ENCODE measurements around the gene LMBR1. TPM values are rescaled to one million over a fixed set of nuclear protein-coding genes. Genes with fewer than 3 reads are reported as not detected.
A peak's percentile ranks its signal among the peaks of the same experiment; 100 is the strongest.
"Not testable (repeated sequence)": the region's sequence is repeated elsewhere in the genome, so short reads cannot be mapped to it uniquely, and the experiment has no call there.

LMBR1 gene
- polyA plus RNA-seq, 2 donors, result 4.4 to 7.0 TPM

- Histone ChIP-seq H3K36me3 (ENCODE audit: control insufficient read depth in 2 of 2, insufficient read depth in 2 of 2, low read length in 1 of 2) (no peaks in the 10 kb centered on the region), H3K4me1 (ENCODE audit: control insufficient read depth in 2 of 2, insufficient read depth in 2 of 2, low read length in 1 of 2) (no peaks in the 10 kb centered on the region), H3K4me3 (ENCODE audit: low read depth in 1 of 2, low read length in 2 of 2) (no peak overlapping the region), H3K27ac (ENCODE audit: low read depth in 2 of 2, low read length in 1 of 2) (peak overlapping the region in 1 of 2 donors; percentile 22), H3K9me3 (ENCODE audit: control insufficient read depth in 2 of 2, insufficient read depth in 1 of 2, low read depth in 1 of 2, low read length in 1 of 2) (no peaks in the 10 kb centered on the region), H3K27me3 (ENCODE audit: control insufficient read depth in 1 of 2, insufficient read depth in 2 of 2, low read length in 2 of 2) (no peaks in the 10 kb centered on the region)
- 59 to 64% methylated on average over 17 of the region's 17 CpGs for WGBS, 2 donors
Observed at GRCh38 chr7:156927571-156928405, 34.8 kb upstream of the LMBR1 start.

GRCh38 chr7:156925821-156926220, 32.8 kb upstream of the LMBR1 start:
- not testable (repeated sequence) for H3K36me3 ChIP-seq (ENCODE audit: control insufficient read depth in 2 of 2, insufficient read depth in 2 of 2, low read length in 1 of 2); H3K9me3 ChIP-seq (ENCODE audit: control insufficient read depth in 2 of 2, insufficient read depth in 1 of 2, low read depth in 1 of 2, low read length in 1 of 2); H3K4me3 ChIP-seq (ENCODE audit: low read depth in 1 of 2, low read length in 2 of 2); H3K27me3 ChIP-seq (ENCODE audit: control insufficient read depth in 1 of 2, insufficient read depth in 2 of 2, low read length in 2 of 2); H3K27ac ChIP-seq (ENCODE audit: low read depth in 2 of 2, low read length in 1 of 2); H3K4me1 ChIP-seq (ENCODE audit: control insufficient read depth in 2 of 2, insufficient read depth in 2 of 2, low read length in 1 of 2)
- WGBS, 2 donors, result 90 to 94% methylated on average over 12 of the region's 12 CpGs

GRCh38 chr7:156922304-156922703, 29.3 kb upstream of the LMBR1 start:
- not testable (repeated sequence) for H3K9me3 ChIP-seq (ENCODE audit: control insufficient read depth in 2 of 2, insufficient read depth in 1 of 2, low read depth in 1 of 2, low read length in 1 of 2); H3K4me3 ChIP-seq (ENCODE audit: low read depth in 1 of 2, low read length in 2 of 2); H3K27me3 ChIP-seq (ENCODE audit: control insufficient read depth in 1 of 2, insufficient read depth in 2 of 2, low read length in 2 of 2); H3K4me1 ChIP-seq (ENCODE audit: control insufficient read depth in 2 of 2, insufficient read depth in 2 of 2, low read length in 1 of 2); H3K36me3 ChIP-seq (ENCODE audit: control insufficient read depth in 2 of 2, insufficient read depth in 2 of 2, low read length in 1 of 2); H3K27ac ChIP-seq (ENCODE audit: low read depth in 2 of 2, low read length in 1 of 2)
- 80 to 84% methylated on average over 6 of the region's 6 CpGs for WGBS, 2 donors

GRCh38 chr7:156920487-156921373, 27.7 kb upstream of the LMBR1 start:
- not testable (repeated sequence) for H3K4me1 ChIP-seq (ENCODE audit: control insufficient read depth in 2 of 2, insufficient read depth in 2 of 2, low read length in 1 of 2); H3K27ac ChIP-seq (ENCODE audit: low read depth in 2 of 2, low read length in 1 of 2); H3K36me3 ChIP-seq (ENCODE audit: control insufficient read depth in 2 of 2, insufficient read depth in 2 of 2, low read length in 1 of 2); H3K9me3 ChIP-seq (ENCODE audit: control insufficient read depth in 2 of 2, insufficient read depth in 1 of 2, low read depth in 1 of 2, low read length in 1 of 2); H3K4me3 ChIP-seq (ENCODE audit: low read depth in 1 of 2, low read length in 2 of 2); H3K27me3 ChIP-seq (ENCODE audit: control insufficient read depth in 1 of 2, insufficient read depth in 2 of 2, low read length in 2 of 2)
- WGBS, 2 donors, result 85 to 86% methylated on average over 24 of the region's 24 CpGs

DNA sequence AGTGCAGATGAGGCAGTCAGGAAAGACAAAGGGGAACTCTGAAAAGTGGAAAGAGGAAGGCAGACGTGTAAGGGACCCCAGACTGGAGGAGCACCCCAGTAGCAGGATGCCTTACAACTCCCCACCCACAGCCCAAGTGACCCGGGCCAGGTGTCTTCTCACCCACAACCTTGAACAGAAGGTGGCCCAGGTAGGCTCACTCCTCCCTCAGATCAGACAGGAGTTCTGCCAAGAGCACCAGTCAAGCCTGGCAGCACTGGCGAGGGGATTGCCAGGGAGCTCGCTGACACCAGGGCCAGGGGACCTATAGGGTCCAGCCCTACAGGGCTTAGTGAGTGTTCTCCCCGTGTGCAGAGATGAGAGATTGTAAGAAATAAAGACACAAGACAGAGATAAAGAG, 27.1 kb upstream of the LMBR1 start:
- Histone ChIP-seq H3K27me3 (ENCODE audit: control insufficient read depth in 1 of 2, insufficient read depth in 2 of 2, low read length in 2 of 2) (no peaks in the 10 kb centered on the region), H3K4me3 (ENCODE audit: low read depth in 1 of 2, low read length in 2 of 2) (no peak overlapping the region), H3K9me3 (ENCODE audit: control insufficient read depth in 2 of 2, insufficient read depth in 1 of 2, low read depth in 1 of 2, low read length in 1 of 2) (no peaks in the 10 kb centered on the region), H3K4me1 (ENCODE audit: control insufficient read depth in 2 of 2, insufficient read depth in 2 of 2, low read length in 1 of 2) (no peaks in the 10 kb centered on the region), H3K27ac (ENCODE audit: low read depth in 2 of 2, low read length in 1 of 2) (no peak overlapping the region), H3K36me3 (ENCODE audit: control insufficient read depth in 2 of 2, insufficient read depth in 2 of 2, low read length in 1 of 2) (no peaks in the 10 kb centered on the region)
- WGBS, 2 donors, result 66 to 78% methylated on average over 5 of the region's 5 CpGs

- H3K27ac ChIP-seq (ENCODE audit: low read depth in 2 of 2, low read length in 1 of 2), result no peak overlapping the region
- no peaks in the 10 kb centered on the region for H3K36me3 ChIP-seq (ENCODE audit: control insufficient read depth in 2 of 2, insufficient read depth in 2 of 2, low read length in 1 of 2)
- no peaks in the 10 kb centered on the region for H3K4me1 ChIP-seq (ENCODE audit: control insufficient read depth in 2 of 2, insufficient read depth in 2 of 2, low read length in 1 of 2)
- H3K9me3 ChIP-seq (ENCODE audit: control insufficient read depth in 2 of 2, insufficient read depth in 1 of 2, low read depth in 1 of 2, low read length in 1 of 2), result no peaks in the 10 kb centered on the region
- 72 to 79% methylated on average over 19 of the region's 19 CpGs for WGBS, 2 donors
- H3K4me3 ChIP-seq (ENCODE audit: low read depth in 1 of 2, low read length in 2 of 2), result no peak overlapping the region
- no peaks in the 10 kb centered on the region for H3K27me3 ChIP-seq (ENCODE audit: control insufficient read depth in 1 of 2, insufficient read depth in 2 of 2, low read length in 2 of 2)
Observed at GRCh38 chr7:156919132-156919713, 26.2 kb upstream of the LMBR1 start.

- no peaks in the 10 kb centered on the region for H3K27me3 ChIP-seq (ENCODE audit: control insufficient read depth in 1 of 2, insufficient read depth in 2 of 2, low read length in 2 of 2)
- no peak overlapping the region for H3K4me3 ChIP-seq (ENCODE audit: low read depth in 1 of 2, low read length in 2 of 2)
- no peaks in the 10 kb centered on the region for H3K9me3 ChIP-seq (ENCODE audit: control insufficient read depth in 2 of 2, insufficient read depth in 1 of 2, low read depth in 1 of 2, low read length in 1 of 2)
- WGBS, 2 donors, result 33 to 73% methylated on average over 1 of the region's 1 CpG
- no peaks in the 10 kb centered on the region for H3K4me1 ChIP-seq (ENCODE audit: control insufficient read depth in 2 of 2, insufficient read depth in 2 of 2, low read length in 1 of 2)
- H3K36me3 ChIP-seq (ENCODE audit: control insufficient read depth in 2 of 2, insufficient read depth in 2 of 2, low read length in 1 of 2), result no peaks in the 10 kb centered on the region
- H3K27ac ChIP-seq (ENCODE audit: low read depth in 2 of 2, low read length in 1 of 2), result no peak overlapping the region
Observed at GRCh38 chr7:156918635-156919034, 25.7 kb upstream of the LMBR1 start.

GRCh38 chr7:156909574-156910252, 16.7 kb upstream of the LMBR1 start:
- not testable (repeated sequence) for H3K9me3 ChIP-seq (ENCODE audit: control insufficient read depth in 2 of 2, insufficient read depth in 1 of 2, low read depth in 1 of 2, low read length in 1 of 2); H3K4me1 ChIP-seq (ENCODE audit: control insufficient read depth in 2 of 2, insufficient read depth in 2 of 2, low read length in 1 of 2); H3K4me3 ChIP-seq (ENCODE audit: low read depth in 1 of 2, low read length in 2 of 2); H3K27me3 ChIP-seq (ENCODE audit: control insufficient read depth in 1 of 2, insufficient read depth in 2 of 2, low read length in 2 of 2); H3K27ac ChIP-seq (ENCODE audit: low read depth in 2 of 2, low read length in 1 of 2); H3K36me3 ChIP-seq (ENCODE audit: control insufficient read depth in 2 of 2, insufficient read depth in 2 of 2, low read length in 1 of 2)
- 72 to 85% methylated on average over 3 of the region's 3 CpGs for WGBS, 2 donors

- H3K4me3 ChIP-seq (ENCODE audit: low read depth in 1 of 2, low read length in 2 of 2), result no peak overlapping the region
- no peaks in the 10 kb centered on the region for H3K9me3 ChIP-seq (ENCODE audit: control insufficient read depth in 2 of 2, insufficient read depth in 1 of 2, low read depth in 1 of 2, low read length in 1 of 2)
- H3K36me3 ChIP-seq (ENCODE audit: control insufficient read depth in 2 of 2, insufficient read depth in 2 of 2, low read length in 1 of 2), result no peaks in the 10 kb centered on the region
- WGBS, 2 donors, result 71% methylated on average over 4 of the region's 4 CpGs
- no peak overlapping the region for H3K27ac ChIP-seq (ENCODE audit: low read depth in 2 of 2, low read length in 1 of 2)
- peaks cover 0 to 2% of the 10 kb centered on the region in 2 donors for H3K4me1 ChIP-seq (ENCODE audit: control insufficient read depth in 2 of 2, insufficient read depth in 2 of 2, low read length in 1 of 2)
- H3K27me3 ChIP-seq (ENCODE audit: control insufficient read depth in 1 of 2, insufficient read depth in 2 of 2, low read length in 2 of 2), result no peaks in the 10 kb centered on the region
Observed at GRCh38 chr7:156907656-156908055, 14.7 kb upstream of the LMBR1 start.
